ENCODE measurements around the gene CALCOCO1. TPM values are rescaled to one million over a fixed set of nuclear protein-coding genes. Genes with fewer than 3 reads are reported as not detected.

Gene CALCOCO1
- total and polyA plus RNA-seq, 2 of the 13 experiments (the other 11 are each of a cell fraction or from before 2014, with no cell fraction given) = 7.7 to 47.7 TPM

DNA sequence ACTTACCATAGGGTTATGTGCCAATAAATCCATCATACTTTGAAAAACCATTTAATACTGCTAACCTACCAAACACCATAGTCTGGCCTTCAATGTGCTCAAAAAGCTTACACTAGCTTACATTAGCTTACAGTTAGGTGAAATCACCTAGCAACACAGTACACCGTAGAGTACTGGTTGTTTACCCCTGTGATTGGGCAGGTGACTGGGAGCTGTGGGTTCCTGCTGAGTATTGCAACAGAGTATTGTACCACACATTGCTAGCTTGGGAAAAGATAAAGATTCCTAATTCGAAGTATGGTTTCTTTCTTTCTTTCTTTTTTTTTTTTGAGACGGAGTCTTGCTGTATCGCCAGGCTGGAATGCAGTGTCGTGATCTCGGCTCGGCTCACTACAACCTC is 56.9 kb downstream of the CALCOCO1 start:
- H3K4me2 ChIP-seq (ENCODE audit: low read depth, low read length) = no peak overlapping the region
- intact Hi-C loops (cut with micrococcal nuclease; ENCODE audit: unreplicated experiment) = no loop called here
- H3K27ac ChIP-seq (ENCODE audit: extremely low read length, insufficient read depth, low read length) = no peak overlapping the region
- H4K20me1 ChIP-seq (ENCODE audit: insufficient read depth, low read length) = no peaks in the 10 kb centered on the region
- CTCF ChIA-PET (ENCODE audit: low intra/inter-chr PET ratio, low total read pairs) = no interaction called here
- peaks cover 17% of the 10 kb centered on the region for H3K4me1 ChIP-seq (ENCODE audit: insufficient read depth, low read length)
- peaks cover 6 to 60% of the 10 kb centered on the region in 2 experiments for H3K36me3 ChIP-seq (replicated peaks in 1 of 2; ENCODE audit: control insufficient read depth in 1 of 2, insufficient read depth in 2 of 2, low read length in 2 of 2)
- no peaks in the 10 kb centered on the region; a peak in 1 of 5 replicates for H3K27me3 ChIP-seq (ENCODE audit: control insufficient read depth in 1 of 2, insufficient read depth in 2 of 2, low read length in 2 of 2)
- peaks cover 18% of the 10 kb centered on the region for H3K79me2 ChIP-seq (ENCODE audit: insufficient read depth, low read length)
- no peak overlapping the region for H3K9ac ChIP-seq (ENCODE audit: insufficient read depth, low read depth, low read length)
- POLR2A ChIA-PET = interaction anchor here (2.9 kb wide), 1 partner anchor 11 kb away, joined by 13 read pairs; no protein-coding TSS in a partner anchor
- in situ Hi-C loops (cut with HindIII; ENCODE audit: extremely low pct_ligation_motif_present, low pct_unique_long_range_greater_than_20kb) = no loop called here
- ATAC-seq (no peak), FAIRE-seq (no peak), DNase-seq (ENCODE audit: low spot score) (no peak)
- H2AFZ ChIP-seq (ENCODE audit: low read length) = no peak overlapping the region
- no TSS peak for BruUV-seq (replicated peaks)
- H3K9me3 ChIP-seq (ENCODE audit: low read length) = no peaks in the 10 kb centered on the region
- TF ChIP-seq ZNF747 (CRISPR knock-in tag; IDR thresholded peaks at IDR 0.05; ENCODE audit: borderline replicate concordance) (no peak), REPIN1 (CRISPR knock-in tag; IDR thresholded peaks at IDR 0.05; ENCODE audit: borderline replicate concordance, low read depth) (no peak), MTF2 (CRISPR knock-in tag; IDR thresholded peaks at IDR 0.05; ENCODE audit: borderline replicate concordance) (no peak), RFX5 (IDR thresholded peaks at IDR 0.05; ENCODE audit: low read depth, low read length) (peak; percentile 88), NBN (conservative IDR thresholded peaks at IDR 0.05) (no peak)
- TF ChIP-seq, protein P1, sequence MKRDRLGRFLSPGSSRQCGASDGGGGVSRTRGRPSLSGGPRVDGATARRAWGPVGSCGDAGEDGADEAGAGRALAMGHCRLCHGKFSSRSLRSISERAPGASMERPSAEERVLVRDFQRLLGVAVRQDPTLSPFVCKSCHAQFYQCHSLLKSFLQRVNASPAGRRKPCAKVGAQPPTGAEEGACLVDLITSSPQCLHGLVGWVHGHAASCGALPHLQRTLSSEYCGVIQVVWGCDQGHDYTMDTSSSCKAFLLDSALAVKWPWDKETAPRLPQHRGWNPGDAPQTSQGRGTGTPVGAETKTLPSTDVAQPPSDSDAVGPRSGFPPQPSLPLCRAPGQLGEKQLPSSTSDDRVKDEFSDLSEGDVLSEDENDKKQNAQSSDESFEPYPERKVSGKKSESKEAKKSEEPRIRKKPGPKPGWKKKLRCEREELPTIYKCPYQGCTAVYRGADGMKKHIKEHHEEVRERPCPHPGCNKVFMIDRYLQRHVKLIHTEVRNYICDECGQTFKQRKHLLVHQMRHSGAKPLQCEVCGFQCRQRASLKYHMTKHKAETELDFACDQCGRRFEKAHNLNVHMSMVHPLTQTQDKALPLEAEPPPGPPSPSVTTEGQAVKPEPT (CRISPR knock-in tag; IDR thresholded peaks at IDR 0.05; ENCODE audit: low read depth) = no peak
- 93% methylated on average over 7 of the region's 7 CpGs for WGBS (ENCODE audit: low lambda C conversion rate)
- H3K4me3 ChIP-seq (replicated peaks in 1 of 3; ENCODE audit: insufficient read depth in 1 of 3, low read depth in 2 of 3, low read length in 3 of 3) = no peak overlapping the region

DNA sequence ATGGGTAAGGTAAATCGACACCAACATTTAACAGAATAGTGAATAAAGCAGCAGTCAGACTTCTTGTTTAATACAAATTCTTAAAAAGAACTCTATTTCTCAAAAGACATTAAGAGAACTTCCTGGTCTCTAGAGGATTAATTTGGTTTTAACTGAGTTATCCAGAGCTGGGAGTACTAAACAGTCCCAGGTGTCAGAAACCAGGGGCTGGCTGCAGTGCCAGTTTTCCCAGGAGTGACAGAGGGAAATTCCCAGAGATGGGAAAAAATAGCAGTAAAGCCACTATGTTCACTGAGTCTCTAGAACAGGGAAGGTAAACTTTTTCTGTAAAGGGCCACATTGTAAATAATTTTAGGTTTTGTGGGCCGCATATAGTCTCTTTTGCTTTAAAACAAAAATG is 60.2 kb downstream of the CALCOCO1 start:
- no peak overlapping the region for H3K27ac ChIP-seq (ENCODE audit: extremely low read length, insufficient read depth, low read length)
- ATAC-seq = no peak
- no peak overlapping the region for H3K9ac ChIP-seq (ENCODE audit: insufficient read depth, low read depth, low read length)
- BruUV-seq (replicated peaks) = no TSS peak
- no peaks in the 10 kb centered on the region for H3K4me1 ChIP-seq (ENCODE audit: insufficient read depth, low read length)
- no peak overlapping the region for H2AFZ ChIP-seq (ENCODE audit: low read length)
- FAIRE-seq = no peak
- no peaks in the 10 kb centered on the region for H3K27me3 ChIP-seq (ENCODE audit: control insufficient read depth in 1 of 2, insufficient read depth in 2 of 2, low read length in 2 of 2)
- H4K20me1 ChIP-seq (ENCODE audit: insufficient read depth, low read length) = no peaks in the 10 kb centered on the region
- H3K4me3 ChIP-seq (replicated peaks in 1 of 3; ENCODE audit: insufficient read depth in 1 of 3, low read depth in 2 of 3, low read length in 3 of 3) = no peak overlapping the region
- DNase-seq (ENCODE audit: low spot score) = no peak
- H3K79me2 ChIP-seq (ENCODE audit: insufficient read depth, low read length) = peaks cover 2% of the 10 kb centered on the region
- in situ Hi-C loops (cut with HindIII; ENCODE audit: extremely low pct_ligation_motif_present, low pct_unique_long_range_greater_than_20kb) = no loop called here
- ChIA-PET CTCF (ENCODE audit: low intra/inter-chr PET ratio, low total read pairs) (no interaction called here), POLR2A (interaction anchor here (1.4 to 1.7 kb wide), 2 partner anchors 8 kb away, joined by 4 to 5 read pairs; no protein-coding TSS in a partner anchor)
- H3K36me3 ChIP-seq (replicated peaks in 1 of 2; ENCODE audit: control insufficient read depth in 1 of 2, insufficient read depth in 2 of 2, low read length in 2 of 2) = peaks cover 8 to 64% of the 10 kb centered on the region in 2 experiments
- H3K4me2 ChIP-seq (ENCODE audit: low read depth, low read length) = no peak overlapping the region
- H3K9me3 ChIP-seq (ENCODE audit: low read length) = no peaks in the 10 kb centered on the region
- WGBS (ENCODE audit: low lambda C conversion rate) = 94% methylated on average over 2 of the region's 2 CpGs
- intact Hi-C loops (cut with micrococcal nuclease; ENCODE audit: unreplicated experiment) = no loop called here
- TF ChIP-seq ZNF326 (CRISPR knock-in tag; IDR thresholded peaks at IDR 0.05; ENCODE audit: borderline replicate concordance) (no peak), CAMTA2 (CRISPR knock-in tag; IDR thresholded peaks at IDR 0.05; ENCODE audit: borderline replicate concordance) (no peak), KAT2B (IDR thresholded peaks at IDR 0.05; ENCODE audit: borderline replicate concordance, low read depth, low read length) (no peak), GABPA (IDR thresholded peaks at IDR 0.05; ENCODE audit: low read depth, low read length) (no peak), GABPA (CRISPR knock-in tag; IDR thresholded peaks at IDR 0.05; ENCODE audit: low read depth) (no peak), ZNF589 (CRISPR knock-in tag; conservative IDR thresholded peaks at IDR 0.05) (no peak), STAT5B (CRISPR knock-in tag; IDR thresholded peaks at IDR 0.05) (no peak), PAX8 (CRISPR knock-in tag; IDR thresholded peaks at IDR 0.05; ENCODE audit: borderline replicate concordance) (no peak)
- TF ChIP-seq, protein P2, sequence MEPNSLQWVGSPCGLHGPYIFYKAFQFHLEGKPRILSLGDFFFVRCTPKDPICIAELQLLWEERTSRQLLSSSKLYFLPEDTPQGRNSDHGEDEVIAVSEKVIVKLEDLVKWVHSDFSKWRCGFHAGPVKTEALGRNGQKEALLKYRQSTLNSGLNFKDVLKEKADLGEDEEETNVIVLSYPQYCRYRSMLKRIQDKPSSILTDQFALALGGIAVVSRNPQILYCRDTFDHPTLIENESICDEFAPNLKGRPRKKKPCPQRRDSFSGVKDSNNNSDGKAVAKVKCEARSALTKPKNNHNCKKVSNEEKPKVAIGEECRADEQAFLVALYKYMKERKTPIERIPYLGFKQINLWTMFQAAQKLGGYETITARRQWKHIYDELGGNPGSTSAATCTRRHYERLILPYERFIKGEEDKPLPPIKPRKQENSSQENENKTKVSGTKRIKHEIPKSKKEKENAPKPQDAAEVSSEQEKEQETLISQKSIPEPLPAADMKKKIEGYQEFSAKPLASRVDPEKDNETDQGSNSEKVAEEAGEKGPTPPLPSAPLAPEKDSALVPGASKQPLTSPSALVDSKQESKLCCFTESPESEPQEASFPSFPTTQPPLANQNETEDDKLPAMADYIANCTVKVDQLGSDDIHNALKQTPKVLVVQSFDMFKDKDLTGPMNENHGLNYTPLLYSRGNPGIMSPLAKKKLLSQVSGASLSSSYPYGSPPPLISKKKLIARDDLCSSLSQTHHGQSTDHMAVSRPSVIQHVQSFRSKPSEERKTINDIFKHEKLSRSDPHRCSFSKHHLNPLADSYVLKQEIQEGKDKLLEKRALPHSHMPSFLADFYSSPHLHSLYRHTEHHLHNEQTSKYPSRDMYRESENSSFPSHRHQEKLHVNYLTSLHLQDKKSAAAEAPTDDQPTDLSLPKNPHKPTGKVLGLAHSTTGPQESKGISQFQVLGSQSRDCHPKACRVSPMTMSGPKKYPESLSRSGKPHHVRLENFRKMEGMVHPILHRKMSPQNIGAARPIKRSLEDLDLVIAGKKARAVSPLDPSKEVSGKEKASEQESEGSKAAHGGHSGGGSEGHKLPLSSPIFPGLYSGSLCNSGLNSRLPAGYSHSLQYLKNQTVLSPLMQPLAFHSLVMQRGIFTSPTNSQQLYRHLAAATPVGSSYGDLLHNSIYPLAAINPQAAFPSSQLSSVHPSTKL (CRISPR knock-in tag; IDR thresholded peaks at IDR 0.05) = no peak

Data from HepG2 (cell line).